Measurements from ENCODE around the gene CLEC1A. TPM values are rescaled to one million over a fixed set of nuclear protein-coding genes. Genes with fewer than 3 reads are reported as not detected.

CLEC1A gene, protein sequence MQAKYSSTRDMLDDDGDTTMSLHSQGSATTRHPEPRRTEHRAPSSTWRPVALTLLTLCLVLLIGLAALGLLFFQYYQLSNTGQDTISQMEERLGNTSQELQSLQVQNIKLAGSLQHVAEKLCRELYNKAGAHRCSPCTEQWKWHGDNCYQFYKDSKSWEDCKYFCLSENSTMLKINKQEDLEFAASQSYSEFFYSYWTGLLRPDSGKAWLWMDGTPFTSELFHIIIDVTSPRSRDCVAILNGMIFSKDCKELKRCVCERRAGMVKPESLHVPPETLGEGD
- polyA plus RNA-seq (2012; rRNA removed): not detected in 2 replicates
- not detected in 2 replicates for polyA plus RNA-seq (2012; cell fraction: cytosol; rRNA removed)
- polyA plus RNA-seq (2012; cell fraction: nucleus; rRNA removed): not detected in 2 replicates

DNA sequence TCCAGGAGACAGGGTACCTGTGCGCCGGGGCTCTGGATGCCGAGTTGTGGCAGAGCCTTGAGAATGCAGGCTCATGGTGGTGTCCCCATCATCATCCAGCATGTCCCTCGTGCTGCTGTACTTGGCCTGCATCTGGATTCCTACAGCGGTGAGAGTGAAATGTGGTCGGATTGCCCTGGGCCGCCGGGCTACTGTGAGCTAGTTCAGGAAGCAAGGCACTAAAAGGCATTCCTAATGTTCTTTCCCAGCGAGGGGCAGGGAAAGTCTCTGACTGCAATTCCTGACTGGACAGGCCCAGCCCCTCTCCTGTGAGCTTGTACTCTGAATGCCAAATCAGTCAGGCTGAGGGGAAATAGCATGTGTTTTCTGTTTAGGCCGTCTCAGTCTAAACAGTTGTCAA is at the start of gene CLEC1A:
Gene CLEC1A (minus strand): TSS at position 195 of the 400 bp plus-strand sequence. CDS start 63 bp downstream, at position 132.
- ChIA-PET POLR2A (no interaction called here), CTCF (no interaction called here)
- H3F3A ChIP-seq (replicated peaks; ENCODE audit: insufficient read depth): no peaks in the 10 kb centered on the region
- no peak within 1 kb of the TSS for H3K9ac ChIP-seq
- 10% methylated on average over 8 of the region's 10 CpGs for WGBS (ENCODE audit: low lambda C conversion rate)
- H3K27me3 ChIP-seq (ENCODE audit: insufficient read depth): no peaks in the 10 kb centered on the region; the same call in 1 of the 2 replicates
- H3K4me1 ChIP-seq (ENCODE audit: control insufficient read depth in 1 of 2, insufficient read depth in 2 of 2, low read depth in 1 of 2, low read length in 1 of 2): peaks cover 0 to 6% of the 10 kb centered on the region in 2 experiments; a peak in 1 of 4 replicates
- no peak within 1 kb of the TSS for H3K4me3 ChIP-seq (ENCODE audit: low read depth in 2 of 2, low read length in 1 of 2)
- no peaks in the 10 kb centered on the region for H3K9me2 ChIP-seq
- no peaks in the 10 kb centered on the region for H3K36me3 ChIP-seq (replicated peaks in 1 of 2; ENCODE audit: control insufficient read depth in 1 of 2, insufficient read depth in 2 of 2, low read length in 1 of 2)
- H4K20me1 ChIP-seq (ENCODE audit: insufficient read depth): no peaks in the 10 kb centered on the region
- TF ChIP-seq MXI1 (IDR thresholded peaks at IDR 0.05; ENCODE audit: low read depth, low read length) (no peak), POLR2AphosphoS5 (IDR thresholded peaks at IDR 0.05; ENCODE audit: low read depth, low read length) (no peak), TEAD4 (IDR thresholded peaks at IDR 0.05; ENCODE audit: borderline replicate concordance, insufficient read depth) (no peak), SIN3A (IDR thresholded peaks at IDR 0.05; ENCODE audit: borderline replicate concordance, low read depth, low read length) (no peak), JUND (IDR thresholded peaks at IDR 0.05) (no peak), RAD21 (IDR thresholded peaks at IDR 0.05; ENCODE audit: low read length) (no peak), TAF1 (IDR thresholded peaks at IDR 0.05; ENCODE audit: borderline replicate concordance, low read depth, low read length) (no peak)
- TF ChIP-seq, protein P1, sequence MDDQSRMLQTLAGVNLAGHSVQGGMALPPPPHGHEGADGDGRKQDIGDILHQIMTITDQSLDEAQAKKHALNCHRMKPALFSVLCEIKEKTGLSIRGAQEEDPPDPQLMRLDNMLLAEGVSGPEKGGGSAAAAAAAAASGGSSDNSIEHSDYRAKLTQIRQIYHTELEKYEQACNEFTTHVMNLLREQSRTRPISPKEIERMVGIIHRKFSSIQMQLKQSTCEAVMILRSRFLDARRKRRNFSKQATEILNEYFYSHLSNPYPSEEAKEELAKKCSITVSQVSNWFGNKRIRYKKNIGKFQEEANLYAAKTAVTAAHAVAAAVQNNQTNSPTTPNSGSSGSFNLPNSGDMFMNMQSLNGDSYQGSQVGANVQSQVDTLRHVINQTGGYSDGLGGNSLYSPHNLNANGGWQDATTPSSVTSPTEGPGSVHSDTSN (IDR thresholded peaks at IDR 0.05): no peak
- no peaks in the 10 kb centered on the region for H3K9me3 ChIP-seq
- DNase-seq: no peak
- no peak within 1 kb of the TSS for H3K27ac ChIP-seq (ENCODE audit: low read depth in 2 of 2, low read length in 1 of 2)
- H3K79me2 ChIP-seq (ENCODE audit: insufficient read depth): no peaks in the 10 kb centered on the region
- no peak within 1 kb of the TSS for H3K4me2 ChIP-seq
- H2AFZ ChIP-seq (ENCODE audit: low read depth): no peak within 1 kb of the TSS

DNA sequence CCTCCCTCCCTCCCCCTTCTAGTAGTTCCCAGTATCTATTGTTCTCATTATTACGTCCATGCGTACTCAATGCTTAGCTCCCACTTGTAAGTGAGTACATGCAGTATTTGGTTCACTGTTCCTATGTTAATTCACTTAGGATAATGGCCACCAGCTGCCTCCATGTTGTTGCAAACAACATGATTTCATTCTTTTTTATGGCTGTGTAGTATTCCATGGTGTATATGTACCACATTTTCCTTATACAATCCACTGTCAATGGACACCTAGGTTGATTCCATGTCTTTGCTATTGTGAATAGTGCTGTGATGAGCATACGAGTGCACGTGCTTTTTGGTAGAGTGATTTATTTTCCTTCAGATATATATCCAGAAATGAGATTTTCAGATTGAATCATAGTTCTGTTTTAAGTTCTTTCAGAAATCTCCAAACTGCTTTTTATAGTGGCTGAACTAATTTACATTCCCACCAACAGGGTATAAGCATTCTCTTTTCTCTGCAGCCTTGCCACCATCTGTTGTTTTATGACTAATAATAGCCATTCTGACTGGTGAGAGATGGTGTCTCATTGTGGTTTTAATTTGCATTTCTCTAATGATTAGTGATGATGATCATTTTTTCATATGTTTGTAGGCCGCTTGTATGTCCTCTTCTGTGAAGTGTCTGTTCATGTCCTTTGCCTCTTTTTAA is 49.1 kb upstream of the CLEC1A start:
- Histone ChIP-seq H3K4me2 (no peak overlapping the region), H3K4me3 (ENCODE audit: low read depth in 2 of 2, low read length in 1 of 2) (no peak overlapping the region), H3K79me2 (ENCODE audit: insufficient read depth) (no peaks in the 10 kb centered on the region), H3K4me1 (ENCODE audit: control insufficient read depth in 1 of 2, insufficient read depth in 2 of 2, low read depth in 1 of 2, low read length in 1 of 2) (no peaks in the 10 kb centered on the region), H3K9ac (no peak overlapping the region), H3K9me3 (no peaks in the 10 kb centered on the region), H2AFZ (ENCODE audit: low read depth) (no peak overlapping the region), H4K20me1 (ENCODE audit: insufficient read depth) (no peaks in the 10 kb centered on the region), H3K9me2 (no peaks in the 10 kb centered on the region), H3K27ac (ENCODE audit: low read depth in 2 of 2, low read length in 1 of 2) (no peak overlapping the region), H3K27me3 (ENCODE audit: insufficient read depth) (peaks cover 5% of the 10 kb centered on the region; the same call in 1 of the 2 replicates), H3K36me3 (replicated peaks in 1 of 2; ENCODE audit: control insufficient read depth in 1 of 2, insufficient read depth in 2 of 2, low read length in 1 of 2) (no peaks in the 10 kb centered on the region), H3F3A (replicated peaks; ENCODE audit: insufficient read depth) (no peaks in the 10 kb centered on the region)
- DNase-seq: no peak
- WGBS (ENCODE audit: low lambda C conversion rate): 30% methylated on average over 5 of the region's 5 CpGs
- ChIA-PET POLR2A (no interaction called here), CTCF (interaction anchor here (1.5 kb wide), 1 partner anchor 397 kb away, joined by 5 read pairs; no protein-coding TSS in a partner anchor)
- TF ChIP-seq EP300 (IDR thresholded peaks at IDR 0.05; ENCODE audit: borderline replicate concordance in 1 of 2, low read depth in 1 of 2, low read length in 1 of 2) (no peak), GABPA (IDR thresholded peaks at IDR 0.05; ENCODE audit: low read depth) (no peak), POLR2AphosphoS5 (IDR thresholded peaks at IDR 0.05; ENCODE audit: low read depth, low read length) (no peak), YY1 (IDR thresholded peaks at IDR 0.05; ENCODE audit: low read depth) (no peak)
- TF ChIP-seq, protein P2, sequence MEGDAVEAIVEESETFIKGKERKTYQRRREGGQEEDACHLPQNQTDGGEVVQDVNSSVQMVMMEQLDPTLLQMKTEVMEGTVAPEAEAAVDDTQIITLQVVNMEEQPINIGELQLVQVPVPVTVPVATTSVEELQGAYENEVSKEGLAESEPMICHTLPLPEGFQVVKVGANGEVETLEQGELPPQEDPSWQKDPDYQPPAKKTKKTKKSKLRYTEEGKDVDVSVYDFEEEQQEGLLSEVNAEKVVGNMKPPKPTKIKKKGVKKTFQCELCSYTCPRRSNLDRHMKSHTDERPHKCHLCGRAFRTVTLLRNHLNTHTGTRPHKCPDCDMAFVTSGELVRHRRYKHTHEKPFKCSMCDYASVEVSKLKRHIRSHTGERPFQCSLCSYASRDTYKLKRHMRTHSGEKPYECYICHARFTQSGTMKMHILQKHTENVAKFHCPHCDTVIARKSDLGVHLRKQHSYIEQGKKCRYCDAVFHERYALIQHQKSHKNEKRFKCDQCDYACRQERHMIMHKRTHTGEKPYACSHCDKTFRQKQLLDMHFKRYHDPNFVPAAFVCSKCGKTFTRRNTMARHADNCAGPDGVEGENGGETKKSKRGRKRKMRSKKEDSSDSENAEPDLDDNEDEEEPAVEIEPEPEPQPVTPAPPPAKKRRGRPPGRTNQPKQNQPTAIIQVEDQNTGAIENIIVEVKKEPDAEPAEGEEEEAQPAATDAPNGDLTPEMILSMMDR (IDR thresholded peaks at IDR 0.05): no peak
